Activated T-helper 17 cell treated with anti-CD3 and anti-CD28 coated beads, Interleukin-2, amount 50 U/mL, for 72 hours (primary cell): Measurements from ENCODE around the gene AHSA1. TPM values are rescaled to one million over a fixed set of nuclear protein-coding genes. Genes with fewer than 3 reads are reported as not detected.

Experiments used
- ATAC-seq: fragments of 150-1000 bp; cut with Tn5 transposase; replicated peaks from 2 replicates; pipeline ENCODE4 v1.10.0; 2021; ENCODE audit warnings: mild to moderate bottlenecking, moderate library complexity
- H3K27ac Mint-ChIP-seq: one replicate; pipeline ENCODE4 v1.8.0; 2022; ENCODE audit warnings: mixed read lengths
- H3K27me3 Mint-ChIP-seq: one replicate; pipeline ENCODE4 v1.8.0; 2022; ENCODE audit warnings: mixed read lengths
- H3K36me3 Mint-ChIP-seq: one replicate; pipeline ENCODE4 v1.8.0; 2022; ENCODE audit warnings: low read depth, mild to moderate bottlenecking, mixed read lengths
- H3K4me1 Mint-ChIP-seq: one replicate; pipeline ENCODE4 v1.8.0; 2022; ENCODE audit warnings: mixed read lengths
- H3K4me3 Mint-ChIP-seq: one replicate; pipeline ENCODE4 v1.8.0; 2022; ENCODE audit warnings: mild to moderate bottlenecking, mixed read lengths
- H3K9me3 Mint-ChIP-seq: one replicate; pipeline ENCODE4 v1.8.0; 2022; ENCODE audit warnings: mixed read lengths
- total RNA-seq, 2 donors: library from RNA; stranded (reverse); gene quantifications; one replicate each; pipeline ENCODE4 v1.2.3, GENCODE V29; 2022

The AHSA1 gene
- total RNA-seq, 2 donors from 2014 or later, result 143 to 283 TPM

DNA sequence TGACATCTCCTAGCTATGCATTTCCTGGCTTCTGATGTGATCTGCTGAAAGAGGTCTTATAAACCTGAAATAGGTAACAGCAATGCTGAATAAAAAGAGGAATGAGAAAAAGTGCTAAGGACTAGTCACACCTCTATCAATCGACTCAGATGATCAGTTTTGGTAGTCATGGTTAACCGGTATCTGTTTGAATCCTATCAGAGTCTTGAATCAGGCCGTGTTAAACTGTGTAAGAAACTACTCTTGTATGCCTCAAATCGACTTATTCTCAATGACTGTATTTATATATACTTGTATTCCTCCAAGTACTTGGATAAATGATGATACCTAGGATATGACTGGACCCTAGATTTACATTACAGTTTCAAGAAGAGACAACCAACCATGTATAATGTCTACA lies 51.5 kb downstream of the AHSA1 start:
- Mint-ChIP-seq H3K9me3 (no peaks in the 10 kb centered on the region), H3K27ac (no peak overlapping the region), H3K27me3 (no peaks in the 10 kb centered on the region), H3K4me1 (no peaks in the 10 kb centered on the region), H3K36me3 (peaks cover 81% of the 10 kb centered on the region), H3K4me3 (no peak overlapping the region)
- ATAC-seq, result peak; percentile 14

DNA sequence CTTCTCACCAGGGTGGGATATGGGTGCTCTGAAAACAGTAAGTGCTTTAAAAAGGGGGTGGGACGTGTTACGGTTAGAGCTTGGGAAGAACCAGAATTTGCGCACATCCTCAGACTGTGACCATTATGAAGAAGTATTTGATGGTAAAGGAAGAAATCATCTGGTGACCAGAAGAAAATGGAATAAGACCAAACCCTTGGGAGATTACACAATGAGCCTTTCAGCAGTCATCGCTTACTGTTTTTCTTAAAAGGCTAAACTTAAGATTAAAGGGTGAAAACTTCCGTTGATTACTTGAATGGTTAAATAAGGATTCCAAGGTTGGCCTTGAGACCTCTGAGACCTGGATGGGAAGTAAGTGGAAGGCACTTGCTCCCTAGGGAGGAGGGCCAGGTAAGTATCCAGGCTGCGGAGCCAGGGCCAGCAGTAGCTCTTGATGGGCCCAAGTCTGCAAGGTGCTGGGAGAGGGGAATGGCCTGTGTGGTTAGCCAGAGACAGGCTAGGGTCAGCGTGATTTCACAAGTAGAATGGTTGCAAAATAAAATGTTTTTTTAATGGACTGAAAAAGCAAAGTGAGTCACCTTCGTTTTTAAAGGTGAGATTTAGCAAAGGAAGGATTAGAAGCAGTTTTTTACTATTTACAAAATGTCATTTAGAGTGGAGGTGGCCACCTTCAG lies 53.7 kb downstream of the AHSA1 start:
- H3K9me3 Mint-ChIP-seq, result no peaks in the 10 kb centered on the region
- no peak for ATAC-seq
- no peak overlapping the region for H3K4me3 Mint-ChIP-seq
- no peak overlapping the region for H3K27ac Mint-ChIP-seq
- H3K4me1 Mint-ChIP-seq, result no peaks in the 10 kb centered on the region
- no peaks in the 10 kb centered on the region for H3K27me3 Mint-ChIP-seq
- H3K36me3 Mint-ChIP-seq, result peaks cover 90% of the 10 kb centered on the region

DNA sequence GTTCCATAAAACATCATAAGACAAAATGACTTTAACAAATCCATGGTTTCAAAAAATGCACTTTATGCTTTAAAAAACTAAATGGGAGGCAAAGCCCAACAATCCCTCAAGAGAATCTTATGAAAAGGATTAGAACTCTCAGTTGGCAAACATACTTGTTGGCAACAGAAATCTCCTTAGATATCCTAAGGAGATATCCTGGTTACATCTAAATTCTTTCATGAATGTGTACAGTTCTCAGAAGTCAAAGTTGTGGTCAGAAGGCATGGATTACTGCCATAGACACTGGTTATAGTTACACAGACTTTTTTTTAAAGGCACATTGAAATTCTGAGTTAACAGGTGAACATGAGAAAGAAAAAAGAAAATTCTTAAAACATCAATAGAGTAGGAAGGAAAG lies 58.2 kb downstream of the AHSA1 start:
- Mint-ChIP-seq H3K27me3 (no peaks in the 10 kb centered on the region), H3K4me3 (no peak overlapping the region), H3K27ac (no peak overlapping the region), H3K4me1 (no peaks in the 10 kb centered on the region), H3K36me3 (peaks cover 93% of the 10 kb centered on the region), H3K9me3 (no peaks in the 10 kb centered on the region)
- ATAC-seq, result no peak

Other genes with a start within 250 kb of the AHSA1 start
- not detected for gene NGB, start 186.9 kb upstream of the AHSA1 start, total RNA-seq
- gene POMT2, start 137.2 kb upstream of the AHSA1 start, total RNA-seq, result 10 to 100 TPM; 10.9 to 26.0 TPM
- gene GSTZ1, start 137.1 kb upstream of the AHSA1 start, total RNA-seq, result 10 to 100 TPM; 11.0 to 13.1 TPM
- 10 to 100 TPM; 33.2 to 45.1 TPM for gene TMED8, start 81.0 kb upstream of the AHSA1 start, total RNA-seq
- gene SAMD15, start 80.7 kb upstream of the AHSA1 start, total RNA-seq, result under 1 TPM; 0.22 to 0.29 TPM
- 1 to 10 TPM in 1 of 2 donors, under 1 TPM in 1; 0.89 to 1.0 TPM for gene NOXRED1, start 34.6 kb upstream of the AHSA1 start, total RNA-seq
- gene VIPAS39, start 492 bp upstream of the AHSA1 start, total RNA-seq, result 10 to 100 TPM; 19.0 to 25.9 TPM
- under 1 TPM in 1 of 2 donors, not detected in 1; 0.21 TPM for gene ISM2, start 40.7 kb downstream of the AHSA1 start, total RNA-seq
- 10 to 100 TPM; 17.4 to 27.2 TPM for gene SPTLC2, start 158.5 kb downstream of the AHSA1 start, total RNA-seq
- 10 to 100 TPM; 13.2 to 19.8 TPM for gene ALKBH1, start 249.9 kb downstream of the AHSA1 start, total RNA-seq